K562 (cell line): ENCODE measurements around the gene ATP2A1. TPM values are rescaled to one million over a fixed set of nuclear protein-coding genes. Genes with fewer than 3 reads are reported as not detected.

ENCODE experiments used
- AFF1 ChIP-seq, 2 experiments: fragments of 450-650 bp; IDR thresholded peaks; 2 replicates each; pipeline ENCODE4 v1.6.1; 2018; ENCODE audit warnings: mild to moderate bottlenecking in 2 of 2, low read depth in 1 of 2; ENCODE audit not compliant: partially characterized antibody in 2 of 2
- CBFA2T3 ChIP-seq: fragments of 450-650 bp; IDR thresholded peaks from 2 replicates; pipeline ENCODE4 v1.6.1; 2017
- CHAMP1 ChIP-seq: fragments of 450-650 bp; IDR thresholded peaks from 2 replicates; pipeline ENCODE4 v1.6.1; 2016; ENCODE audit warnings: mild to moderate bottlenecking
- ETS2 ChIP-seq: IDR thresholded peaks from 2 replicates; pipeline ENCODE4 v1.6.1; 2016; ENCODE audit warnings: borderline replicate concordance, missing genetic modification characterization, mild to moderate bottlenecking, moderate library complexity, missing compliant biosample characterization; ENCODE audit not compliant: poor library complexity, severe bottlenecking
- LARP7 ChIP-seq: fragments of 450-650 bp; IDR thresholded peaks from 2 replicates; pipeline ENCODE4 v1.6.1; 2016
- MTA3 ChIP-seq: fragments of 450-650 bp; formaldehyde crosslinking; IDR thresholded peaks from 2 replicates; pipeline ENCODE4 v1.6.1; 2017; ENCODE audit warnings: mild to moderate bottlenecking, borderline replicate concordance
- PML ChIP-seq: IDR thresholded peaks from 2 replicates; pipeline ENCODE4 v1.6.1; 2012; ENCODE audit warnings: low read length, inconsistent platforms
- TFAP4 ChIP-seq: sonication (generic); formaldehyde crosslinking; IDR thresholded peaks from 2 replicates; pipeline ENCODE4 v1.8.0; 2022; ENCODE audit warnings: missing genetic modification reagents, mild to moderate bottlenecking, moderate library complexity, borderline replicate concordance
- TSC22D4 ChIP-seq: fragments of 450-650 bp; IDR thresholded peaks from 2 replicates; pipeline ENCODE4 v1.6.1; 2016; ENCODE audit warnings: missing genetic modification characterization, missing biosample characterization, control low read depth
- ZBTB8A ChIP-seq: fragments of 450-650 bp; IDR thresholded peaks from 2 replicates; pipeline ENCODE4 v1.6.1; 2018; ENCODE audit warnings: mild to moderate bottlenecking, moderate library complexity; ENCODE audit not compliant: partially characterized antibody
- ZNF175 ChIP-seq: fragments of 200-800 bp; sonication (Bioruptor generic); IDR thresholded peaks from 2 replicates; pipeline ENCODE4 v1.6.1; 2016; ENCODE audit warnings: low read depth, mild to moderate bottlenecking, missing genetic modification characterization, missing compliant biosample characterization
- ZNF217 ChIP-seq: sonication (generic); formaldehyde crosslinking; IDR thresholded peaks from 2 replicates; pipeline ENCODE4 v1.8.0; 2022; ENCODE audit warnings: mild to moderate bottlenecking, missing genetic modification reagents
- ZNF398 ChIP-seq: fragments of 250-450 bp; sonication (Bioruptor Pico); IDR thresholded peaks from 2 replicates; pipeline ENCODE4 v1.8.0; 2021; ENCODE audit warnings: moderate library complexity, mild to moderate bottlenecking, inconsistent platforms
- ZNF740 ChIP-seq, 3 experiments: fragments of 200-800 bp in 1 of 3; sonication (Bioruptor generic) in 1 of 3; sonication (generic) in 1 of 3; formaldehyde crosslinking in 1 of 3; IDR thresholded peaks; 2 replicates each; pipeline versions ENCODE4 v1.6.1 to v1.8.0; 2016 to 2022; ENCODE audit warnings: mild to moderate bottlenecking in 2 of 3, missing compliant biosample characterization in 2 of 3, missing genetic modification characterization in 2 of 3, missing genetic modification reagents in 1 of 3
- ZNF76 ChIP-seq: fragments of 250-450 bp; sonication (Bioruptor Pico); IDR thresholded peaks from 2 replicates; pipeline ENCODE4 v1.4.0; 2020; ENCODE audit warnings: mild to moderate bottlenecking, moderate library complexity, borderline replicate concordance
- polyA plus RNA-seq, 8 experiments: library from polyadenylated mRNA; depleted of rRNA in 4 of 8; stranded (reverse) in 5 of 8; unstranded in 3 of 8; fragments of >200 nt; fragmentation: Nextera tagmentation in 2 of 8; fragmentation: Illumina TruSeq in 1 of 8; extraction: Ambion mirVana in 2 of 8; extraction: Trizol in 1 of 8; gene quantifications; 2 replicates each; pipeline versions ENCODE4 v1.2.1 to v1.2.3, GENCODE V29; 2011 to 2014; ENCODE audit warnings: inconsistent platforms in 1 of 8, missing spikeins in 1 of 8
- total RNA-seq, 7 experiments: library from RNA; depleted of rRNA in 6 of 7; stranded (reverse); fragments of >200 nt in 6 of 7; fragmentation: Illumina TruSeq in 2 of 7; extraction: Trizol in 2 of 7; gene quantifications; 2 replicates each; pipeline versions ENCODE4 v1.2.1 to v1.2.3, GENCODE V29; 2011 to 2021; ENCODE audit warnings: low replicate concordance in 1 of 7

ATP2A1 gene
- total and polyA plus RNA-seq, 9 of the 15 experiments (the other 6 are each of a cell fraction or from before 2014, with no cell fraction given) = 0.25 to 2.6 (median 0.65) TPM

GRCh38 chr16:28846080-28846932 is 32.0 kb upstream of the ATP2A1 start, which contains the start of gene TUFM (continued):
- no peak for TF ChIP-seq ETS2 (tag)
- peak; percentile 48; the same call in 1 of the 2 replicates for TF ChIP-seq ZNF175 (CRISPR knock-in tag)
- peak; percentile 82; the same call in 1 of the 2 replicates for TF ChIP-seq MTA3
- TF ChIP-seq ZNF398 (CRISPR knock-in tag) = no peak
- no peak for TF ChIP-seq LARP7
- no peak for TF ChIP-seq ZBTB8A
- no peak for TF ChIP-seq CHAMP1
- no peak for TF ChIP-seq TSC22D4 (tag)
- peak; percentile 55; the same call in 1 of the 2 replicates for TF ChIP-seq PML
- no peak for TF ChIP-seq ZNF217 (CRISPR knock-in tag)
- peak; percentile 90 for TF ChIP-seq TFAP4 (CRISPR knock-in tag)
- TF ChIP-seq CBFA2T3 = no peak
- TF ChIP-seq ZNF740 (CRISPR knock-in tag; IDR thresholded peaks at IDR 0.05) = no peak
- no peak for TF ChIP-seq ZNF740 (tag; IDR thresholded peaks at IDR 0.05)
- TF ChIP-seq ZNF76 (CRISPR knock-in tag) = no peak
- peak in 1 of 2 experiments; percentile 88 for TF ChIP-seq AFF1 (IDR thresholded peaks at IDR 0.05; ENCODE audit: low read depth in 1 of 2, partially characterized antibody in 2 of 2)
